NCI-H748 (cell line): ENCODE data around the gene IL22RA1.

ENCODE experiments used
- DNase-seq: peaks from one replicate; lab custom pipeline; 2025; ENCODE audit not compliant: unreplicated experiment; lab: John Stamatoyannopoulos, UW

Gene IL22RA1

GRCh38 chr1:24100945-24101737 lies 41.8 kb downstream of the IL22RA1 start:
- no peak for DNase-seq

DNA sequence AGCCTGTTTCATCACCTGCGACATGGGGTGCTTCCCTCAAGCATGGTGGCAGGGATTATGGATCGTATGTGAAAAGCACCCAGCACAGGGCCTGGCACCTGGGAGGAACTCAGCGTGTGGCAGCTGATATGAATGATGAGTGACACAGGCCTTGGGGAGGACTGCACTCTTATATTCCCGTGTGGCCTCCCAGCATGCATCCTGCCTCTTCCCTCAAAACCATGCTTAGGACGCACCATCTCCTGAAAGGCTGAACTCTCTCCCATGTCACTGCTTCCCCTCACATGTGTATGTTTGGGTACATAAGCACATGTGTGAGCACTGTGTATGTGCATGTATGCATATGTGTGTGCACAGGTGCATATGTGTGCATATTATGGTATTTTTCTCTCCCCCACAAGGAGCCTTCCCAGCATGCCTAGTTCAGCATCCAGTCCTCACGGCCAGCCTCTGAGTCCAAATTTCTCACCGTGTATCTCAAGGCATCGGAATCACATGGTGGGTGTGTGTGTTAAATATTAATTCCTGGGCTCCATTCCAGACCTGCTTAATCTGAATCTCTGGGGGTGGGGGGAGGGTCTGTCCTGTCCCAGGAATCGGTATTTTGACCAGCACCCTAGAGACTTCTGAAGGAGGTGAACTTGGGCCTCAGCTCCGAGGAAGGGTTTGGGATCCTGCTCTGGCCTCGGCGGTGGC lies 43.8 kb downstream of the IL22RA1 start:
- DNase-seq = no peak

GRCh38 chr1:24098102-24098501 lies 44.8 kb downstream of the IL22RA1 start:
- DNase-seq = no peak

- no peak for DNase-seq
Observed at GRCh38 chr1:24097663-24098062, 45.3 kb downstream of the IL22RA1 start.

- DNase-seq = no peak
Observed at GRCh38 chr1:24096739-24097103, 46.2 kb downstream of the IL22RA1 start.

- no peak for DNase-seq
Observed at GRCh38 chr1:24096009-24096738, 46.8 kb downstream of the IL22RA1 start.

GRCh38 chr1:24095140-24095859 lies 47.6 kb downstream of the IL22RA1 start:
- DNase-seq = no peak

DNA sequence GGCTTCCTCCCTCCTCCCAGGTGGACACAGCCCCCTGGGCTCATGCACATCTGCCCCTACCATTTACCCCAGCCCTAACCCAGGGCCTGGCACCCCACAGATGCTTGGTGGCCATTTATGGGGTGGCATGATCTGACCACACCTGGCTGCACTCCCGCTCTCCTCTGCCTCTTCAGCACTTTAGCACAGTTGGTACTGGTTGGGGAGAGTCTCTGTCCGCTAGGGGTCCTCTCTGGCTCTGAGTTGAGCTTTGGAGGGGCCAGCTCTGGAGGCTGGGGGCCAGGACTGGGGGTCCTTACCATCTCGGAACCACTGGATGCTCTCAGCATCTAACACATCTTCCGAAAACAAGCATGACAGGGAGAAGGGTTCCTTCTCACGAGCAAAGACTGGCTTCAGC lies 48.4 kb downstream of the IL22RA1 start:
- no peak for DNase-seq

DNA sequence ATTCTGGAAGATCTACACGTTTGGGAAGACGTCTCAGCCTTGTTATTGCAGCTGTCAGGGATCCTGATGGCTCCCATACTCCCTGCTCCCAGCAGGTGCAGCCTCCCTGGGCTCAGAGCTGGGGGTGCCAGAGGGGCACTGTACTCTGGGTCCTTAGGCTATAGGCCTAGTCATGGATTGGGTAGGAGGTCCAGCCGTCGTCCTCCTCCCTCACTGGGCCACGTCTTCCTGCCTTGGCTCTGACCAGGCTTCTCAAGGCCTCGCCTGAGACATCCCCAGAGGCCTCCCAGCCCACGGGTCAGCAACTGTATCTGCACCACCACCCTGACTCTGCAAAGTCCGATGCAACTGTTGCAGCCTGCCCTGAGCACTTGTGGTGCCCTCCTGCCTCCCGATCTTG lies 49.2 kb downstream of the IL22RA1 start:
- DNase-seq = no peak

DNA sequence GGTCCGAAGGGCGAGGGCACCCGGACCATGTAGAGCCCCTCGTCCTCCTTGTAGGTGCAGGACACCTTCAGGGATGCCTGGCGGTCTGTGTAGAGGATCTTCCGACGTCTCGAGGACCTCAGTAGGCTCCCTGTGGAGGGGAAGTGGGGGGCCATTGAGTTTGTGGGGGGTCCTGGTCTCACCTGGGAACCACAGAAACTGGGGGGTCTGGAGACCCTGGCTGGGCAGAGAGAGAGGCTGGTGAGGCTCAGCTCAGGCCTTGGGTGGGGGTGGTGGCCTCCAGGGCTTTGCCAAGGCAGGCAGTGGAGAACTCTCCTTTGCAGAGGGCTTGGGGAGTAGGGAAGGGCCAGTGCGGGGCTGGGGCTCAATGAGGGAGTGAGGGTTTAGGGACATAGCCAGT lies 50.0 kb downstream of the IL22RA1 start:
- no peak for DNase-seq

DNA sequence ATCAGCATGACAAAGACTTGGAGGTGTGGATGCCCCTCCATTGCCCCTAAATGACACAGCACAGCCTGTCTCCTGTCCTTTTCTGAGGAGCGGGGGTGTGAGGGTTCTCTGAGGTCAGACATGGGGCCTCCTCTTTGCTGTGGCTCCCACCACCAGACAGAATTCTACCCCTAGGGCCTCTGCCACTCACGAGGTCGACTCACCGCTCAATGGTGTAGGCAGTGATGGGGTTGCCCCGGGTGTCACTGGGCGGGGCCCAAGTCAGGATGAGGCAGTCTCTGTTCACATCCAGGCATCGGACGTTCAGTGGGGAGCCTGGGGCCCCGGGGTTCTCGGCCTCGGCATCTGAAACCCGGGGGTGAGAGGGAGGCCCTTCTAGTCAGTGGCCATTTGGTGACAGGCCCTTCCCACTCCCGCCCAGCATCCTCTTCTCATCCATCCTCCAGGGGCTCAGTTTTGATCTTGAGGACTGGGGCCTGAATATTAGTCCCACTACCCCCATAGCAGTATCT lies 50.9 kb downstream of the IL22RA1 start:
- no peak for DNase-seq

DNA sequence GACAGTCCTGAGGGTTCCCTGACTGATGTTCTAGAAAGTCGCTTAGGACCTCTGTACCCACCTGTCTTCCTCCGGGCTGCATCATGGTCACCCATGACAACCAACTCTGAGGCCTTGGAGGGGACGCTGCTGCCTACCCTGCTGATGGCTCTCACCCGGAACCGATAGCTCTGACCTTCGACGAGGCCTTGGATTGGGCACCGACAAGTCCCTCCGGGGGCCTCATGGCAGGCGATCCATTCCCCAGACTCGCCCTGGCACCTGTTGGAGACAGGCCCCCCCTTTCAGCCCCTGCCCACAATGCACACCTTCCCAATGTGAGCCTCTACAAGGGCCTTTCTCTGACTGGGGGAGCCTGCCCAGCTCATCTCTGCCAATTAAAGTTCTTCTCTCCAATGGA lies 52.2 kb downstream of the IL22RA1 start:
- DNase-seq = no peak

- DNase-seq = no peak
Observed at GRCh38 chr1:24089743-24090555, 53.0 kb downstream of the IL22RA1 start.

DNA sequence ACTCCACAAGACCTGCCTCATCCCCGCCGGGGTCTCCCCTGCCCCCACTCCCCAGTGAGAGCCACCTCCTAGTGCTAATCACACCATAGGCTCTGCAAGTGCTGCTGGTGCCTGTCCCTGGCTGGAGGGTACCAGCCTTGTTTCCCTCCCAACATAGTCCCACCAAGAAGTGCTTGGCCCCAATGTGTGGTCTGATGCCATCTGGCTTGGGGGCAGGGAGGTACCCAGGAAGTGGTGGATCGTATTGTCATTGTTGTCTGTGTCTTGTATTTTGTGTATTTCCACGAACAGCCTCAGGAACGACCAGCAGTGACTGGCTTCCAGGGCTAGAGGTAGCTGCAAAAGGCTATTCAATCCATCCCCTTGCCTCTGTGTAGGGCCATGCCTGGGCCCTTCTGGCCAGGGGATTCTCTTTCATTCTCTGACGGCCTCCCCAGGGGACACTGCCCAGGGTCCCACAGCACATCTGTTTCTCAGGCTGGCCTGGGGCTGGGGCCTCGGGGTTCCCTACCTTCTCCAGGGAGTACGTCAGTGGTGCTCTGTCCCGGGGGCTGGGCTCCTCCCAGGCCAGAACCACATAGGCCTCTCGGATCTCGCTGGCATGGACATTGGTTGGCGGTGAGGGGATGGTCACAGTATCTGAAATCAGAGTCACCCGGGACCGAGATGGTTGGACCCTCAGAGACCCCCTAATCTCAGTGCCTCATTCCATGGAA lies 53.8 kb downstream of the IL22RA1 start:
- no peak for DNase-seq

DNA sequence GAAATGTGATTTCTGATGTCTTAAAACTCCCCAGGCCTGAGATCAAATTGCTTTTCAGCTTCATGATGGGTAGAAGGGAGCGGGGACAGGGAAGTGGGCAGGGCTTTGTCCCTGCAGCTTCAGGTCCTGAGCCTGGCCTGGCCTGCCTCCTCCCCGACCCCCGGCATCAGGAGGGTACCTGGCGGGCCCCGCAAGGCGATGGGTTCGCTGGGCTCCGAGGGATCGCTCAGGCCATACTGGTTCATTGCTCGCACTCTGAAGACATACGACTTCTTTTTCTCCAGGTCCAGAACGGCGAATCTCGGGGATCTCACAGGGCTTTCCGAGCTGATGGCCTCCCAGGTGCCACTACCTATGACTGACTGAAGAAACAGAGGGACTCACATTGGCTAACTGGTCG lies 56.5 kb downstream of the IL22RA1 start:
- DNase-seq = no peak

DNA sequence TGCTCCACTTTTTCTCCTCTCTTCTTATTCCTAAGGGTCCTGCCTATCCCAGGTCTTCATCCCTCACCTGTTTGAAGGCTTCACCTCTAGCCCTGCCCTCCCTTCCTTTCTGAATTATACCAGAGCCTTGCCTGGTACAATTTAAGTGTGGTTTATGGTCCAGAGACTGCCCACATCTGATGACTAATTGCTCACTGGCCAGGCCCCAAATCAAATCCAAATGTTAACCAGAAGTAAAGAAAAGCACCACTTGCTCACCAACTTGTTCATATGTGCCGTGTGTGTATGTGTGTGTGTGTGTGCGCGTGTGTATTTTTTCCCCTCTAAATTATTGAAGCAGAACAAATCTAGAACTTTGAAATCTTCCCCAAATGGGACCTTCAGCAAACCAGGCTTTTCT lies 57.4 kb downstream of the IL22RA1 start:
- no peak for DNase-seq

GRCh38 chr1:24085007-24085406 lies 57.9 kb downstream of the IL22RA1 start:
- DNase-seq = no peak

- no peak for DNase-seq
Observed at GRCh38 chr1:24084050-24084449, 58.9 kb downstream of the IL22RA1 start.

GRCh38 chr1:24082372-24082771 lies 60.6 kb downstream of the IL22RA1 start:
- DNase-seq = no peak

- no peak for DNase-seq
Observed at GRCh38 chr1:24081190-24081589, 61.8 kb downstream of the IL22RA1 start.
